DND-41 (cell line): ENCODE results near the gene TBC1D22A.

Experiments
- ATAC-seq: fragments of 200-7000 bp; cut with Tn5 transposase; 3 replicates; pipeline ENCODE4 v1.9.1; 2021; ENCODE audit warnings: low read depth; ENCODE audit not compliant: insufficient read depth
- DNase-seq: peaks from one replicate; pipeline ENCODE4 v3.0.0-alpha.2; 2020
- H2AFZ ChIP-seq: 2 replicates; pipeline ENCODE4 v1.6.0; 2012; ENCODE audit warnings: low read depth, low read length
- H3K27ac ChIP-seq: 2 replicates; pipeline ENCODE4 v1.5.1; 2012; ENCODE audit warnings: low read length, inconsistent platforms
- H3K27me3 ChIP-seq: fragments of 200-600 bp; sonication (generic); 2 replicates; pipeline ENCODE4 v1.6.0; 2012; ENCODE audit warnings: low read length, mild to moderate bottlenecking, inconsistent platforms; ENCODE audit not compliant: insufficient read depth, poor library complexity
- H3K36me3 ChIP-seq: 2 replicates; pipeline ENCODE4 v1.5.1; 2012; ENCODE audit warnings: low read length, inconsistent platforms; ENCODE audit not compliant: insufficient read depth
- H3K4me1 ChIP-seq: 2 replicates; pipeline ENCODE4 v1.5.1; 2012; ENCODE audit warnings: mild to moderate bottlenecking, low read length; ENCODE audit not compliant: insufficient read depth
- H3K4me2 ChIP-seq: 2 replicates; pipeline ENCODE4 v1.6.0; 2012; ENCODE audit warnings: mild to moderate bottlenecking, moderate library complexity, low read length, inconsistent platforms; ENCODE audit not compliant: insufficient read depth
- H3K4me3 ChIP-seq, 2 experiments: fragments of 200-600 bp in 1 of 2; shearing (Covaris generic) in 1 of 2; 2 replicates each; pipeline ENCODE4 v1.5.1; 2012 to 2016; ENCODE audit warnings: inconsistent platforms in 2 of 2, low read length in 2 of 2, mild to moderate bottlenecking in 2 of 2, low read depth in 1 of 2, moderate library complexity in 1 of 2
- H3K79me2 ChIP-seq: 2 replicates; pipeline ENCODE4 v1.6.0; 2012; ENCODE audit warnings: low read length, inconsistent platforms; ENCODE audit not compliant: insufficient read depth
- H3K9ac ChIP-seq: 2 replicates; pipeline ENCODE4 v1.6.0; 2012; ENCODE audit warnings: low read depth, mild to moderate bottlenecking, inconsistent platforms, low read length, moderate library complexity
- H3K9me3 ChIP-seq: 2 replicates; pipeline ENCODE4 v1.5.1; 2012; ENCODE audit warnings: low read length, moderate library complexity, mild to moderate bottlenecking, inconsistent platforms; ENCODE audit not compliant: insufficient read depth, severe bottlenecking
- H4K20me1 ChIP-seq: 2 replicates; pipeline ENCODE4 v1.6.0; 2012; ENCODE audit warnings: low read length; ENCODE audit not compliant: insufficient read depth
- CTCF ChIP-seq: IDR thresholded peaks from 2 replicates; pipeline ENCODE4 v1.5.1; 2012; ENCODE audit warnings: borderline replicate concordance, low read length, moderate library complexity, mild to moderate bottlenecking; ENCODE audit not compliant: poor library complexity, severe bottlenecking; ENCODE audit errors: extremely low read depth
- EZH2 ChIP-seq: IDR thresholded peaks from 3 replicates; pipeline ENCODE4 v1.6.1; 2012; ENCODE audit warnings: borderline replicate concordance, low read depth, mild to moderate bottlenecking, moderate library complexity, low read length, inconsistent platforms; ENCODE audit not compliant: severe bottlenecking

Gene TBC1D22A

GRCh38 chr22:46834021-46834737 lies 71.7 kb downstream of the TBC1D22A start:
- peaks cover 6% of the 10 kb centered on the region; the same call in 1 of the 2 replicates for H4K20me1 ChIP-seq
- H3K9me3 ChIP-seq, result peaks cover 26% of the 10 kb centered on the region
- H3K79me2 ChIP-seq, result peaks cover 16% of the 10 kb centered on the region

GRCh38 chr22:46835288-46835687 lies 72.8 kb downstream of the TBC1D22A start:
- H3K4me3 ChIP-seq, result no peak overlapping the region

More at GRCh38 chr22:46834021-46834737, 71.7 kb downstream of the TBC1D22A start:
- no peak for TF ChIP-seq CTCF
- no peak for TF ChIP-seq EZH2
- Histone ChIP-seq H3K4me1 (no peaks in the 10 kb centered on the region), H3K4me3 (no peak overlapping the region), H3K27ac (no peak overlapping the region), H2AFZ (no peak overlapping the region), H3K9ac (no peak overlapping the region), H3K27me3 (no peaks in the 10 kb centered on the region), H3K4me2 (no peak overlapping the region), H3K36me3 (peaks cover 29% of the 10 kb centered on the region)
- ATAC-seq (no peak), DNase-seq (no peak)

GRCh38 chr22:46835693-46836092 lies 73.2 kb downstream of the TBC1D22A start:
- Histone ChIP-seq H3K9me3 (peaks cover 26% of the 10 kb centered on the region), H3K4me3 (no peak overlapping the region), H2AFZ (no peak overlapping the region), H3K36me3 (peaks cover 17% of the 10 kb centered on the region), H4K20me1 (peaks cover 3% of the 10 kb centered on the region; the same call in 1 of the 2 replicates), H3K9ac (no peak overlapping the region), H3K79me2 (peaks cover 4% of the 10 kb centered on the region; the same call in 1 of the 2 replicates), H3K4me1 (no peaks in the 10 kb centered on the region), H3K27me3 (no peaks in the 10 kb centered on the region), H3K4me2 (no peak overlapping the region), H3K27ac (no peak overlapping the region)
- no peak for DNase-seq
- no peak for ATAC-seq
- no peak for TF ChIP-seq EZH2
- no peak for TF ChIP-seq CTCF

More at GRCh38 chr22:46835288-46835687, 72.8 kb downstream of the TBC1D22A start:
- no peaks in the 10 kb centered on the region for H3K27me3 ChIP-seq
- no peaks in the 10 kb centered on the region for H3K4me1 ChIP-seq
- TF ChIP-seq EZH2 (no peak), CTCF (no peak)
- H3K27ac ChIP-seq, result no peak overlapping the region
- ATAC-seq (no peak), DNase-seq (no peak)
- no peak overlapping the region for H3K4me2 ChIP-seq
- H4K20me1 ChIP-seq, result peaks cover 4% of the 10 kb centered on the region; the same call in 1 of the 2 replicates
- peaks cover 7% of the 10 kb centered on the region; the same call in 1 of the 2 replicates for H3K79me2 ChIP-seq
- H2AFZ ChIP-seq, result no peak overlapping the region
- peaks cover 26% of the 10 kb centered on the region for H3K9me3 ChIP-seq
- H3K9ac ChIP-seq, result no peak overlapping the region
- H3K36me3 ChIP-seq, result peaks cover 18% of the 10 kb centered on the region
